ENCODE data around the gene M6PR. TPM values are rescaled to one million over a fixed set of nuclear protein-coding genes. Genes with fewer than 3 reads are reported as not detected.

The M6PR gene
- total RNA-seq, 6 experiments from 2014 or later: 138 to 160 (median 151) TPM

GRCh38 chr12:8991371-8992345 lies 42.2 kb upstream of the M6PR start:
- H3K36me3 Mint-ChIP-seq (ENCODE audit: low read depth): no peaks in the 10 kb centered on the region
- no peak overlapping the region for H3K27ac Mint-ChIP-seq
- 0 out of 2 replicates have a peak, but pooled peaks cover 2% of the 10 kb centered on the region for H3K4me1 Mint-ChIP-seq (ENCODE audit: low read depth)
- H3K4me3 Mint-ChIP-seq: no peak overlapping the region
- TF ChIP-seq, protein P1, sequence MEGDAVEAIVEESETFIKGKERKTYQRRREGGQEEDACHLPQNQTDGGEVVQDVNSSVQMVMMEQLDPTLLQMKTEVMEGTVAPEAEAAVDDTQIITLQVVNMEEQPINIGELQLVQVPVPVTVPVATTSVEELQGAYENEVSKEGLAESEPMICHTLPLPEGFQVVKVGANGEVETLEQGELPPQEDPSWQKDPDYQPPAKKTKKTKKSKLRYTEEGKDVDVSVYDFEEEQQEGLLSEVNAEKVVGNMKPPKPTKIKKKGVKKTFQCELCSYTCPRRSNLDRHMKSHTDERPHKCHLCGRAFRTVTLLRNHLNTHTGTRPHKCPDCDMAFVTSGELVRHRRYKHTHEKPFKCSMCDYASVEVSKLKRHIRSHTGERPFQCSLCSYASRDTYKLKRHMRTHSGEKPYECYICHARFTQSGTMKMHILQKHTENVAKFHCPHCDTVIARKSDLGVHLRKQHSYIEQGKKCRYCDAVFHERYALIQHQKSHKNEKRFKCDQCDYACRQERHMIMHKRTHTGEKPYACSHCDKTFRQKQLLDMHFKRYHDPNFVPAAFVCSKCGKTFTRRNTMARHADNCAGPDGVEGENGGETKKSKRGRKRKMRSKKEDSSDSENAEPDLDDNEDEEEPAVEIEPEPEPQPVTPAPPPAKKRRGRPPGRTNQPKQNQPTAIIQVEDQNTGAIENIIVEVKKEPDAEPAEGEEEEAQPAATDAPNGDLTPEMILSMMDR (IDR thresholded peaks at IDR 0.05): no peak
- no peak for DNase-seq
- peaks cover 5% of the 10 kb centered on the region for H3K27me3 Mint-ChIP-seq (ENCODE audit: insufficient read depth)
- no peaks in the 10 kb centered on the region for H3K9me3 Mint-ChIP-seq

- Mint-ChIP-seq H3K9me3 (no peaks in the 10 kb centered on the region), H3K27ac (no peak within 1 kb of the TSS), H3K4me1 (ENCODE audit: low read depth) (no peaks in the 10 kb centered on the region), H3K27me3 (ENCODE audit: insufficient read depth) (peaks cover 2% of the 10 kb centered on the region; the same call in 1 of the 2 replicates), H3K36me3 (ENCODE audit: low read depth) (no peaks in the 10 kb centered on the region), H3K4me3 (no peak within 1 kb of the TSS)
- DNase-seq: no peak
- TF ChIP-seq, protein P1 (IDR thresholded peaks at IDR 0.05): no peak
Measured at GRCh38 chr12:8989413-8989812, 40.0 kb upstream of the M6PR start, which contains the start of gene KLRG1. TSS of gene KLRG1 (plus strand) at chr12:8989546. CDS start at chr12:8989636, 90 bp downstream.

- TF ChIP-seq, protein P1 (IDR thresholded peaks at IDR 0.05): no peak
- no peak overlapping the region for H3K27ac Mint-ChIP-seq
- no peaks in the 10 kb centered on the region for H3K4me1 Mint-ChIP-seq (ENCODE audit: low read depth)
- H3K27me3 Mint-ChIP-seq (ENCODE audit: insufficient read depth): peaks cover 2% of the 10 kb centered on the region; the same call in 1 of the 2 replicates
- no peaks in the 10 kb centered on the region for H3K9me3 Mint-ChIP-seq
- no peak for DNase-seq
- H3K36me3 Mint-ChIP-seq (ENCODE audit: low read depth): no peaks in the 10 kb centered on the region
- no peak overlapping the region for H3K4me3 Mint-ChIP-seq
Measured at GRCh38 chr12:8987685-8988084, 38.2 kb upstream of the M6PR start.

DNA sequence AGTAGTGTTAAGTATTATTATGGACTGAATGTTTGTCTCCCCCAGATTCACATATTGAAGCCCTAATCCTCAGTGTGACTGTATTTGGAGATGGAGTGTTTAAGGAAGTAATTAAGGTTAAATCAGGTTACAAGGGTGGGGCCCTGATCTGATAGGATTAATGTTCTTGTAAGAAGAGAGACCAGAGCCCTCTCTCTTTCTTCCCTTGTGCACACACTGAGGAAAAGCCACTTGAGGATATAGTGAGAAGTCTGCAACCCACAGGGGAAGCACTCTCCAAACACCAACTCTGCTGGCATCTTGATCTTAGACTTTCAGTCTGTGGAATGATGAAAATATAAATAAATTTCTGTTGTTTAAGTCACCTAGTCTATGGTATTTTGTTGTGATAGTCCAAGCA lies 37.7 kb upstream of the M6PR start:
- Mint-ChIP-seq H3K9me3 (no peaks in the 10 kb centered on the region), H3K27ac (no peak overlapping the region)

GRCh38 chr12:8985213-8985754 lies 35.8 kb upstream of the M6PR start:
- DNase-seq: no peak
- peaks cover 2% of the 10 kb centered on the region; the same call in 1 of the 2 replicates for H3K27me3 Mint-ChIP-seq (ENCODE audit: insufficient read depth)
- no peak overlapping the region for H3K4me3 Mint-ChIP-seq
- no peaks in the 10 kb centered on the region for H3K36me3 Mint-ChIP-seq (ENCODE audit: low read depth)
- H3K9me3 Mint-ChIP-seq: 0 out of 2 replicates have a peak, but pooled peaks cover 4% of the 10 kb centered on the region
- TF ChIP-seq, protein P1 (IDR thresholded peaks at IDR 0.05): no peak
- H3K27ac Mint-ChIP-seq: no peak overlapping the region
- H3K4me1 Mint-ChIP-seq (ENCODE audit: low read depth): no peaks in the 10 kb centered on the region

More for the DNA sequence above, 37.7 kb upstream of the M6PR start:
- H3K27me3 Mint-ChIP-seq (ENCODE audit: insufficient read depth): peaks cover 2% of the 10 kb centered on the region; the same call in 1 of the 2 replicates
- H3K36me3 Mint-ChIP-seq (ENCODE audit: low read depth): no peaks in the 10 kb centered on the region
- no peak for DNase-seq
- H3K4me3 Mint-ChIP-seq: no peak overlapping the region
- TF ChIP-seq, protein P1 (IDR thresholded peaks at IDR 0.05): no peak
- H3K4me1 Mint-ChIP-seq (ENCODE audit: low read depth): no peaks in the 10 kb centered on the region

Data from HFFc6 (cell line).